Medulla oblongata (tissue), 1 donor: ENCODE data around the gene TSC22D2.
"Not testable (repeated sequence)": the region's sequence is repeated elsewhere in the genome, so short reads cannot be mapped to it uniquely, and the experiment has no call there.

ENCODE experiments used
- DNase-seq: peaks from one replicate; pipeline ENCODE4 v3.0.0-alpha.2; 2015; ENCODE audit errors: extremely low spot score

The TSC22D2 gene

DNA sequence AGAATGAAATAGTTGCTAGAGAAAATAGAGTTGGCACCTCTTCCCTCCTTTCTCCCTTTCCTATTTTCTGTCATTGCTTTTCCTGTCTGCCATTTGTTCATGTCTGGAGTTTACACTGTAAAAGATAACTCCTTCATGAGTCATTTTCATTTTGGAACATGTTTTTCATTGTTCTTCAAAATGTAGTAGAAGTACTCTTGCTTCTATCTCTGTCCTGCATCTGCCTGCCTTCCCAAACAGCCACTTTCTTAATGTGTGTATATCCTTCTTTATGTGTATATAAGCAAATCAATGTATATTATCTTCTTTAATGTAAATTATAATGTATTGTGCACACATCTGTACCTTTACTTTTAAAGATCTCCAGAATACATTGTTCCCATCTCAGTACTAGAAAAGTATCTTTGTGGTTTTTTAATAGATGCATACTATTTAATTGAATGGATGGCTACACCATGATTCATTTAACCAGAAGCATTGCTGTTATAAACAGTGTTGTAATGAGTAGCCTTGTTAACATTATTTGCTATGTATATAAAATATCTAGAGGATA is 41.1 kb downstream of the TSC22D2 start:
- DNase-seq: no peak

DNA sequence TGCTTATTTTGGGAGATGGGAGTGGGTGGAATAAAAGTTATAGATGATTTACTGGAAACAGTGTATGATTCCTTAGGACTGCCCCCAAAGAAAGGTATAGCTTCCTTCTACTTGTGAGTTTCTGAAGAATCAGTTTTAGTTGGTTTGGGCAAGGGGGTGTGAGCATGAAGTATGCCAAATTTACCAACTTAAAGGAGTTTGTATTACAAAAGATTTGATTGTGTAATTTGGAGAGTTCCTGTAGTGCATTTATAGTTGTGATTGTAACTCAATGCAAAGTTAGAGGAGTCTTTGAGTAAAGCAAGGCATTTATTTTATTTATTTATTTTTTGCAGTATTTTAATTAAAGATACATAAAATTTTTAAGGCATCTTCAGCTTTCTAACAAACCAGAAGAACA is 42.8 kb downstream of the TSC22D2 start:
- DNase-seq: no peak

- no peak for DNase-seq
Measured at GRCh38 chr3:150451329-150452048, 43.4 kb downstream of the TSC22D2 start.

- DNase-seq: no peak
Measured at GRCh38 chr3:150453353-150453752, 45.3 kb downstream of the TSC22D2 start.

DNA sequence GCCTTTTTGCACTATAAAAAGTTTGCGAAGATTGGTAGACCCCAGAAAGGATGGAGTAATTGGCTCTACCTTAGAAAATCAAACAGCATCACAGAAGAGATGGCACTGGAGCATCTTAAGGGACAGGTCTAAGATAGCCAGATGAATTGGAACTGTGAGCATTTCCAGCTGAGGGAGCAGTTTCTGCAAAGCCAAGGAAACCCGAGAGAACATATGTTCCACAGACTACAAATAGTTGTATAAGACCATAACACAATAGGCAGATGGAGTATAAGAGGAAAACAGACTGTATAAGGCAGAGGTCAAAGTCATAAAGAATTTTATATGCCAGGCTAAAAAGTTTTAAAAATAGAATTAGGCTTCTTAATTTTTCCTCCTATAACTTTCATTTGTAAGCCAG is 46.0 kb downstream of the TSC22D2 start:
- no peak for DNase-seq

DNA sequence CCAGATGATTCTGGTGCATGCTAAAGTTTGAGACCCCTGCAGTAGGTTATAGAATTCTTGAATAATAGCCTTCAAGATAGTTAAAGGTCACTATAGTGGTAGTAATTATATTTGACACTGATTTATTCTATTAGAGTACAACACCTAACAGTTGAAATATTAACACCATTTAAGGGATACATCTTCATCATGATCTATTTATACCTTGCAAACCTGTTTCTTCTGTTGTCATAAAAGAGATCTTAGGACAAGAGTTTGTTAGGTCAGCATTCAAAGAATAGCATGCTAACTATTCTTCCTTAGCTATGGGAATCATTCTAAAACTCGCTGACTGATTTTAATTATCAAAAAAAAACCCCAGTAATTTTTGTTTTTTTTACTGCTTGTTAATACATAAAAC is 46.5 kb downstream of the TSC22D2 start:
- DNase-seq: no peak

GRCh38 chr3:150455341-150455740 is 47.2 kb downstream of the TSC22D2 start:
- DNase-seq: no peak

DNA sequence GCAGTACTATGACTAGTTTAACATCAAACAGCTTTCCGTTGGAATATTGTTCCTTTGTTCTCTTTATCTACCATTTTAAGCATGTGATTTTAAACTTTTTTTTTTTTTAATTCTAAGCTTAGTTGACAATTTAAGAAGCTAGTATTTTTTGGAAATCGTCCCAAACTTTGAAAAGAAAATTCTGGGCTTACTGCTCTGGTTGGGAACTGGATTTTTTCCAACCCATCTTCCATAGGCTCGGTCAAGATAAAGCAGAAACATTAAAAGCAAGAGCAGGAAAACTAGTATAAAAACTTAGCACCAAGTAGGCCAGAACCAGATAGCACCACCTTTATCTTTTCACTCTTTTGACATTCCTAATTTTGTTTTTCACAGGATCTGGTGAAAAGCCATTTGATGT is 49.9 kb downstream of the TSC22D2 start:
- DNase-seq: no peak

DNA sequence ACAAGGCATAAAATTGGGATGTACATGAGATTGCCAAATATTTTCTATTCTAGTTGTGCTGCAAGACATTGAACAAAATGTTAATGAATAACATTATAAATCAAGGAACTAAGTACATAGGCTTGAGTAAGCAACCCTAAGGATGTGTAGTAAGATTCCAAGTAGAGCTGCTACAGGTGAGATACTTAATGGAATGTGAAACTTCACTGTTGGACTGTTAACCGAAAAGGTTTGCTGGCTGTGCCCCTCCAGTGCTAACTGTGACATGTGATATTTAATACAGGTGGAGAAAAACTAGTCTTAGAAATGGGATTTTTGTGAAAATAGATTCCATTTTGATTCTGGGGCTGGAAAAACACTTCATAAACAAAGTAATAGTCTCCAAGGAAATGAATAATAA is 52.4 kb downstream of the TSC22D2 start:
- no peak for DNase-seq

GRCh38 chr3:150461399-150461798 is 53.3 kb downstream of the TSC22D2 start:
- DNase-seq: no peak

GRCh38 chr3:150462108-150462507 is 54.0 kb downstream of the TSC22D2 start:
- DNase-seq: no peak

- no peak for DNase-seq
Measured at GRCh38 chr3:150464684-150465083, 56.6 kb downstream of the TSC22D2 start.

DNA sequence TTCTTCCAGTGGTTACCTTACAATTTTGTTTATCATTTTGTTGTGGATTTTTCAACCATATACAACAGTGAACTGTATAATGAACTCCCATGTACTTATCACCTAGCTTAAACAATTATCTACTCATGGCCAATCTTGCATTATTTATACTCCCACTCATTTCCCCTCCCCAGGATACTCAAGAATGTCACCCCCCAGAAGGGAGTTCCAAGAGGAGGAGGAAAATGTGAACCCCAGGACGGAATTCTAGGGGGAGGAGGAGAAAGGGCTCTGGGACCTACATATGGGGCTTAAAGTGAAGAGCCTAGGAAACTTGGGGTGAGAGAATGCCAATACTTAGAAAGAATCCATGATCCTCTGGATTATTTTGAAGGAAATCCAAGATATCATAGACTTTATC is 59.3 kb downstream of the TSC22D2 start:
- DNase-seq: no peak

DNA sequence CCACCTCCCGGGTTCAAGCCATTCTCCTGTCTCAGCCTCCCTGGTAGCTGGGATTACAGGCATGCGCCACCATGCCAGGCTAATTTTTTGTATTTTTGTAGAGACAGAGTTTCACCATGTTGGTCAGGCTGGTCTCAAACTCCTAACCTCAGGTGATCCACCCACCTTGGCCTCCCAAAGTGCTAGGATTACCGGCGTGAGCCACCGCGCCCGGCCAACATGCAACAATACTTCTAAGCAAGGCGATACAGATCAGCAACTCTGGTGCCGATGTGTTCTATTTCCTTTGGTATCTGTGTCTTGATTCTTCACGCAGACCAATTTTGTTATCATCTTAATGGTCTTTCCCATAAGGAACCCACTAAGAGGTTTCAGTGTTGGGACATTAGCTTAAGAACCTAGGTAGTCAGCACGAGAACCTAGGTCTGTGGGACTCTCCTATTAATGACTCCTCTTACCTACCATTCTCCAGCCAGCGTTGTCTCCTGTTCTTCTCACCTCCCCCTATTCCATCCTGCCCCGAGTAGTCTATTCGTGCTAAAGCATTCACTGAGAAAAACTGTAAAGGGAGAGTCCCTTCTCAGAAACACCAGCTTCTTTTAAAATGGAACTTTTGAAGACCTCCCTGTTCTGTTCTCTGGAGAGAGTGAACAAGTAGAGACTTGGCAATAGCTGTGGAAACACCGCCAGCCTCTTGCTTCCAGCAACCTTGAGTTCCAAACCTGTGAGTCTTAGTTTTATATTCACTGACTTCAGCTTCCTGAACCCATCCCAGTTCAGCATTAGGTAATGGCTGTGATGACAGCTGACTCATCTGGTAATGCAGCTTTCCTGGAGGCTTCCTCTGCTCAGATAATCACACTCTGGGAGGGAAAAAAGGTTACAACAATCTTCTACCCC is 61.2 kb downstream of the TSC22D2 start:
- DNase-seq: peak; percentile 13

DNA sequence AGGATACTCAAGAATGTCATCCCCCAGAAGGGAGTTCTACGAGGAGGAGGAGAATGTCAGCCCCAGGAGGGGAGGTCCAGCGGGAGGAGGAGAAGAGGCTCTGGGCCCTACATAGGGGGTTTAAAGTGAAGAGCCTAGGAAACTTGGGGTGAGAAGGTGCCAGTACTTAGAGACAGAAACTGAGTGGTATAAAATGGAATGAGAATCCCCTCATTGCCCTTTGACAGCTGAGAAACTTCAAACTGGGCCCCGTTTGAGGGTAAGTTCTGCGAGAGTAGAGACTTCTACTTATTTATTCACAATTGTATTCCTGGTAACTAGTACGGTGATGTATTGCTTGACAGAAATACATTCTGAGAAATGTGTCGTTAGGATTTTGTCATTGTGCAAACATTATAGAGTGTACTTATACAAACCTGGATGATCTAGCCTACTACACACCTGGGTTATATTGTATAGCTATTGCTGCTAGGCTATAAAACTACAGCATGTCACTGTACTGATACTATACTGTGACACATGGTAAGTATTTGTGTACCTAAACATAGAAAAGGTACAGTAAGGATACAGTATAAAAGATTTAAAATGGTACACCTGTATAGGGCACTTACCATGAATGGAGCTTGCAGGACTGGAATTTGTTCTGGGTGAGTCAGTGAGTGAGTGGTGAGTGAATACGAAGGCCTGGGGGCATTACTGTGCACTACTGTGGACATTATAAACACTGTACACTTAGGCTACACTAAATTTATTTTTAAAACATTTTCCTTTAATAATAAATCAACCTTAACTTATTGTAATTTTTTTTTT is 62.0 kb downstream of the TSC22D2 start:
- DNase-seq: no peak

GRCh38 chr3:150472421-150472820 is 64.3 kb downstream of the TSC22D2 start:
- DNase-seq: no peak

DNA sequence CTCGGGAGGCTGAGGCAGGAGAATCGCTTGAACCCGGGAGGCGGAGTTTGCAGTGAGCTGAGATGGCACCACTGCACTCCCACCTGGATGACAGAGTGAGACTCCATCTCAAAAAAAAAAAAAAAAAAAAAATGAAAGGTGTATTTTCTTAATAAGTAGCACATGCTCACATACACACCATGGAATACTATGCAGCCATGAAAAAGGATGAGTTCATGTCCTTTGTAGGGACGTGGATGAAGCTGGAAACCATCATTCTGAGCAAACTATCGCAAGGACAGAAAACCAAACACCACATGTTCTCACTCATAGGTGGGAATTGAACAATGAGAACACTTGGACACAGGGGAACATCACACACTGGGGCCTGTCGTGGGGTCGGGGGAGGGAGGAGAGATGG is 65.1 kb downstream of the TSC22D2 start:
- DNase-seq: not testable (repeated sequence)

- DNase-seq: no peak
Measured at GRCh38 chr3:150479370-150479769, 71.3 kb downstream of the TSC22D2 start.

DNA sequence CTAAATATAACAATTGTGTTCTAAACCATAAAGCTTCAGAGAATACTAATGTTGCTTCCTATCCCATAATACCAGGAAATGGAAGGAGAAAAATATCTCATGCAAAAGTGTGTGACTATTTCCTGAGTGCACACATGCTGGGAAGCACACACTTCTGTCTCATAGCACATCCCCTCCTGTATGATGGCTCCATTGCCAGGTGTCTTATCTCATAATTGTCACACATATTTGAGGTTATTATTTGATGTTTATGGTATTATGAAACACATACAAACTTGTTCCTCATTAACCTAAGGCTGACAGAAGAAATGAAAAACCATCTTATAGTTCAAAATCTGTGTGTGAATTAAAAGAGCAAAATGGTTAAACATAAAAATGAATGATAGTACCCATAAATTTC is 72.8 kb downstream of the TSC22D2 start:
- DNase-seq: no peak

GRCh38 chr3:150483226-150483625 is 75.1 kb downstream of the TSC22D2 start:
- DNase-seq: no peak

- no peak for DNase-seq
Measured at GRCh38 chr3:150484410-150484809, 76.3 kb downstream of the TSC22D2 start.

- DNase-seq: no peak
Measured at GRCh38 chr3:150488867-150489266, 80.8 kb downstream of the TSC22D2 start.
